K562 (cell line): ENCODE measurements around the gene UBE2M. TPM values are rescaled to one million over a fixed set of nuclear protein-coding genes. Genes with fewer than 3 reads are reported as not detected.

ENCODE experiments used
- ATAC-seq: fragments of 200-7000 bp; cut with Tn5 transposase; 3 replicates; pipeline ENCODE4 v1.9.1; 2020; ENCODE audit warnings: moderate library complexity
- BruUV-seq: library from RNA; stranded (reverse); fragments of 400-500 nt; replicated peaks from 2 replicates; lab custom pipeline; 2021; lab: Mats Ljungman, UMichigan
- CTCF ChIA-PET: fragments of 300-600 bp; formaldehyde crosslinking; extraction: SDS; loops from one replicate; lab custom pipeline; 2021; ENCODE audit warnings: low intra/inter-chr PET ratio; lab: Yijun Ruan, JAX
- POLR2A ChIA-PET: fragments of 300-600, 350-650 bp; sonication (Branson Sonifier 250); formaldehyde crosslinking; extraction: SDS; loops from one replicate; lab custom pipeline; 2021; ENCODE audit warnings: antibody characterized with exemption, inconsistent platforms; lab: Yijun Ruan, JAX
- DNase-seq, 4 experiments: peaks; one replicate each; pipeline versions ENCODE4 v3.0.0 to v3.0.0-alpha.2; 2011 to 2018; ENCODE audit warnings: low spot score in 3 of 4, mixed read lengths in 3 of 4; ENCODE audit errors: extremely low read depth in 1 of 4
- FAIRE-seq: peaks from 2 replicates; lab custom pipeline; 2011; peaks lifted over from hg19 to GRCh38; lab: Jason Lieb, UNC
- H2AFZ ChIP-seq: 2 replicates; pipeline ENCODE4 v1.6.0; 2011; ENCODE audit warnings: low read depth, low read length, control low read depth, inconsistent platforms
- H3K27ac ChIP-seq: fragments of 200-600 bp; 3 replicates; pipeline ENCODE4 v1.8.0; 2011; ENCODE audit warnings: low read depth, mild to moderate bottlenecking, control low read depth, inconsistent platforms, low read length, moderate library complexity, mixed read lengths; ENCODE audit errors: extremely low read depth
- H3K27me3 ChIP-seq, 2 experiments: fragments of 300-600 bp in 1 of 2; 2 replicates in 1 of 2; 3 replicates in 1 of 2; pipeline versions ENCODE4 v1.6.0 to v1.8.0; 2011; ENCODE audit warnings: inconsistent platforms in 2 of 2, low read length in 2 of 2, mild to moderate bottlenecking in 1 of 2, mixed read lengths in 1 of 2, moderate library complexity in 1 of 2; ENCODE audit not compliant: control insufficient read depth in 2 of 2, insufficient read depth in 2 of 2
- H3K36me3 ChIP-seq: fragments of 300-600 bp; 3 replicates; pipeline ENCODE4 v1.8.0; 2011; ENCODE audit warnings: mild to moderate bottlenecking, low read length, inconsistent platforms; ENCODE audit not compliant: control insufficient read depth, insufficient read depth
- H3K4me1 ChIP-seq, 2 experiments: fragments of 200-600 bp in 1 of 2; replicated peaks in 1 of 2; 2 replicates in 1 of 2; 3 replicates in 1 of 2; pipeline versions ENCODE4 v1.5.1 to v1.8.0; 2011; ENCODE audit warnings: inconsistent platforms in 2 of 2, low read length in 2 of 2, mild to moderate bottlenecking in 1 of 2, mixed read lengths in 1 of 2, moderate library complexity in 1 of 2; ENCODE audit not compliant: control insufficient read depth in 2 of 2, insufficient read depth in 2 of 2
- H3K4me2 ChIP-seq: 2 replicates; pipeline ENCODE4 v1.6.1; 2011; ENCODE audit warnings: low read length, control low read depth, inconsistent platforms, mixed read lengths; ENCODE audit not compliant: insufficient read depth
- H3K4me3 ChIP-seq: fragments of 200-600 bp; sonication (generic), shearing (Covaris generic); 2 replicates; pipeline ENCODE4 v1.5.1; 2016; ENCODE audit warnings: control low read depth, inconsistent platforms
- H3K79me2 ChIP-seq: fragments of 200-600 bp; 3 replicates; pipeline ENCODE4 v1.8.0; 2011; ENCODE audit warnings: low read length, inconsistent platforms; ENCODE audit not compliant: control insufficient read depth, insufficient read depth
- H3K9ac ChIP-seq, 2 experiments: 2 replicates each; pipeline versions ENCODE4 v1.6.0 to v1.6.1; 2011; ENCODE audit warnings: low read depth in 2 of 2, low read length in 2 of 2, control low read depth in 1 of 2, inconsistent platforms in 1 of 2, mild to moderate bottlenecking in 1 of 2, mixed read lengths in 1 of 2; ENCODE audit not compliant: insufficient read depth in 1 of 2
- H3K9me1 ChIP-seq: one replicate; pipeline ENCODE4 v1.6.0; 2011; ENCODE audit warnings: inconsistent platforms, mild to moderate bottlenecking, low read length, moderate library complexity; ENCODE audit not compliant: control insufficient read depth, insufficient read depth
- H3K9me3 ChIP-seq: replicated peaks from 2 replicates; pipeline ENCODE4 v1.5.1; 2011; ENCODE audit warnings: low read depth, low read length, inconsistent platforms; ENCODE audit not compliant: control insufficient read depth, insufficient read depth
- H4K20me1 ChIP-seq: replicated peaks from 2 replicates; pipeline ENCODE4 v1.6.1; 2011; ENCODE audit warnings: low read length, inconsistent platforms, mixed read lengths; ENCODE audit not compliant: control insufficient read depth, insufficient read depth
- CBX3 ChIP-seq, 2 experiments: IDR thresholded peaks; 1 replicate in 1 of 2; 2 replicates in 1 of 2; pipeline ENCODE4 v1.6.1; 2012; ENCODE audit warnings: inconsistent platforms in 2 of 2, low read length in 2 of 2, borderline replicate concordance in 1 of 2, control low read depth in 1 of 2
- CXXC5 ChIP-seq: fragments of 250-450 bp; sonication (Bioruptor Pico); IDR thresholded peaks from 2 replicates; pipeline ENCODE4 v1.8.0; 2022; ENCODE audit warnings: inconsistent platforms, mild to moderate bottlenecking, moderate library complexity
- ELK1 ChIP-seq: sonication (generic); formaldehyde crosslinking; IDR thresholded peaks from 2 replicates; pipeline ENCODE4 v1.8.1; 2022; ENCODE audit warnings: missing genetic modification reagents
- EWSR1 ChIP-seq: fragments of 450-650 bp; IDR thresholded peaks from 2 replicates; pipeline ENCODE4 v1.6.1; 2018; ENCODE audit warnings: borderline replicate concordance, mild to moderate bottlenecking, low read depth, moderate library complexity; ENCODE audit not compliant: partially characterized antibody
- L3MBTL2 ChIP-seq: fragments of 450-650 bp; IDR thresholded peaks from 2 replicates; pipeline ENCODE4 v1.6.1; 2016; ENCODE audit warnings: mild to moderate bottlenecking, moderate library complexity
- LCOR ChIP-seq: sonication (generic); formaldehyde crosslinking; IDR thresholded peaks from 2 replicates; pipeline ENCODE4 v1.8.0; 2022; ENCODE audit warnings: mild to moderate bottlenecking, missing genetic modification reagents
- MAFK ChIP-seq: IDR thresholded peaks from 2 replicates; pipeline ENCODE4 v1.6.1; 2011; ENCODE audit warnings: low read length, improper control_type of control experiment
- MED1 ChIP-seq: sonication (generic); formaldehyde crosslinking; IDR thresholded peaks from 2 replicates; pipeline ENCODE4 v1.8.1; 2023; ENCODE audit warnings: missing genetic modification reagents, borderline replicate concordance
- NBN ChIP-seq: fragments of 450-650 bp; IDR thresholded peaks from 2 replicates; pipeline ENCODE4 v1.6.1; 2016; ENCODE audit warnings: low read depth, mild to moderate bottlenecking
- POLR2AphosphoS5 ChIP-seq: IDR thresholded peaks from 2 replicates; pipeline ENCODE4 v1.6.1; 2011; ENCODE audit warnings: mild to moderate bottlenecking, low read depth, low read length, moderate library complexity; ENCODE audit not compliant: control insufficient read depth, insufficient read depth
- POLR2G ChIP-seq: fragments of 200-400 bp; formaldehyde crosslinking; IDR thresholded peaks from 2 replicates; pipeline ENCODE4 v1.6.1; 2017; ENCODE audit warnings: low read depth, mild to moderate bottlenecking, antibody characterized with exemption, low read length, moderate library complexity
- RCOR1 ChIP-seq, 2 experiments: IDR thresholded peaks; 2 replicates each; pipeline ENCODE4 v1.6.1; 2012; ENCODE audit warnings: low read depth in 2 of 2, low read length in 2 of 2, borderline replicate concordance in 1 of 2, improper control_type of control experiment in 1 of 2
- TRIM24 ChIP-seq, 2 experiments: fragments of 450-650 bp; IDR thresholded peaks; 2 replicates each; pipeline ENCODE4 v1.6.1; 2016
- WGBS: fragments of 100-300 bp; shearing (Covaris generic); methylation state at CpG from one replicate; pipeline ENCODE4 v1.1.6; 2016; ENCODE audit warnings: low coverage, mixed read lengths; ENCODE audit not compliant: insufficient coverage; ENCODE audit errors: missing lambda C conversion rate; 5-methylcytosine and 5-hydroxymethylcytosine counted together
- in situ Hi-C: fragments of 300-500 bp; cut with MboI; formaldehyde crosslinking; loops from 4 replicates; pipeline ENCODE4 v1.15.0; 2018; ENCODE audit warnings: inconsistent platforms, mixed read lengths
- intact Hi-C: fragments of 100-400 bp; cut with micrococcal nuclease; formaldehyde crosslinking; loops from 2 replicates; pipeline ENCODE4 v1.14.2; 2022
- polyA plus RNA-seq, 8 experiments: library from polyadenylated mRNA; depleted of rRNA in 4 of 8; stranded (reverse) in 5 of 8; unstranded in 3 of 8; fragments of >200 nt; fragmentation: Nextera tagmentation in 2 of 8; fragmentation: Illumina TruSeq in 1 of 8; extraction: Ambion mirVana in 2 of 8; extraction: Trizol in 1 of 8; gene quantifications; 2 replicates each; pipeline versions ENCODE4 v1.2.1 to v1.2.3, GENCODE V29; 2011 to 2014; ENCODE audit warnings: inconsistent platforms in 1 of 8, missing spikeins in 1 of 8
- total RNA-seq, 7 experiments: library from RNA; depleted of rRNA in 6 of 7; stranded (reverse); fragments of >200 nt in 6 of 7; fragmentation: Illumina TruSeq in 2 of 7; extraction: Trizol in 2 of 7; gene quantifications; 2 replicates each; pipeline versions ENCODE4 v1.2.1 to v1.2.3, GENCODE V29; 2011 to 2021; ENCODE audit warnings: low replicate concordance in 1 of 7
- TF ChIP-seq, protein P1 (sequence below): sonication (generic); formaldehyde crosslinking; IDR thresholded peaks from 2 replicates; pipeline ENCODE4 v1.8.1; 2023; ENCODE audit warnings: mild to moderate bottlenecking, missing genetic modification reagents

Gene UBE2M
- total and polyA plus RNA-seq, 9 of the 15 experiments (the other 6 are each of a cell fraction or from before 2014, with no cell fraction given), result 0.92 to 163 (median 85.7) TPM

- TF ChIP-seq EWSR1, result no peak
These were observed 39.9 kb downstream of the UBE2M start (continued) for GRCh38 chr19:58518256-58519086.

GRCh38 chr19:58516964-58517833, 41.2 kb downstream of the UBE2M start:
- no peak overlapping the region for H3K4me2 ChIP-seq
- no peaks in the 10 kb centered on the region for H3K9me3 ChIP-seq
- POLR2A ChIA-PET, result interaction anchor here (0.5 to 1.0 kb wide), 2 partner anchors 26 to 559 kb away, joined by 3 to 4 read pairs; partner anchors contain the start of gene TRIM28
- H2AFZ ChIP-seq, result no peak overlapping the region
- FAIRE-seq (no peak), DNase-seq (no peak), ATAC-seq (no peak)
- H3K9me1 ChIP-seq, result peaks cover 5% of the 10 kb centered on the region
- 94% methylated on average over 33 of the region's 65 CpGs for WGBS
- intact Hi-C loops (no loop called here), in situ Hi-C loops (no loop called here)
- H3K79me2 ChIP-seq, result peaks cover 55% of the 10 kb centered on the region
- no peaks in the 10 kb centered on the region for H4K20me1 ChIP-seq
- H3K9ac ChIP-seq, result peak overlapping the region in 1 of 2 experiments; percentile 97; a peak in 1 of 4 replicates
- peaks cover 31% of the 10 kb centered on the region; the same call in 2 of the 3 replicates for H3K36me3 ChIP-seq
- BruUV-seq, result no TSS peak
- H3K27ac ChIP-seq, result no peak overlapping the region
- CTCF ChIA-PET, result interaction anchor here (0.6 kb wide), 1 partner anchor 220 kb away, joined by 3 read pairs; no protein-coding TSS in a partner anchor
- no peak overlapping the region for H3K4me3 ChIP-seq
- peaks cover 9 to 66% of the 10 kb centered on the region in 2 experiments for H3K4me1 ChIP-seq
- H3K27me3 ChIP-seq, result no peaks in the 10 kb centered on the region
- no peak for TF ChIP-seq TRIM24 (IDR thresholded peaks at IDR 0.05)
- peak; percentile 59 for TF ChIP-seq POLR2G
- TF ChIP-seq NBN, result no peak
- TF ChIP-seq L3MBTL2, result no peak
- TF ChIP-seq, protein P1, sequence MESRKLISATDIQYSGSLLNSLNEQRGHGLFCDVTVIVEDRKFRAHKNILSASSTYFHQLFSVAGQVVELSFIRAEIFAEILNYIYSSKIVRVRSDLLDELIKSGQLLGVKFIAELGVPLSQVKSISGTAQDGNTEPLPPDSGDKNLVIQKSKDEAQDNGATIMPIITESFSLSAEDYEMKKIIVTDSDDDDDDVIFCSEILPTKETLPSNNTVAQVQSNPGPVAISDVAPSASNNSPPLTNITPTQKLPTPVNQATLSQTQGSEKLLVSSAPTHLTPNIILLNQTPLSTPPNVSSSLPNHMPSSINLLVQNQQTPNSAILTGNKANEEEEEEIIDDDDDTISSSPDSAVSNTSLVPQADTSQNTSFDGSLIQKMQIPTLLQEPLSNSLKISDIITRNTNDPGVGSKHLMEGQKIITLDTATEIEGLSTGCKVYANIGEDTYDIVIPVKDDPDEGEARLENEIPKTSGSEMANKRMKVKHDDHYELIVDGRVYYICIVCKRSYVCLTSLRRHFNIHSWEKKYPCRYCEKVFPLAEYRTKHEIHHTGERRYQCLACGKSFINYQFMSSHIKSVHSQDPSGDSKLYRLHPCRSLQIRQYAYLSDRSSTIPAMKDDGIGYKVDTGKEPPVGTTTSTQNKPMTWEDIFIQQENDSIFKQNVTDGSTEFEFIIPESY (CRISPR knock-in tag), result peak; percentile 94
- TF ChIP-seq RCOR1 (IDR thresholded peaks at IDR 0.05; ENCODE audit: borderline replicate concordance in 1 of 2, low read depth in 2 of 2, low read length in 2 of 2), result no peak
- no peak for TF ChIP-seq POLR2AphosphoS5
- TF ChIP-seq MAFK, result no peak
- no peak for TF ChIP-seq MED1 (CRISPR knock-in tag)
- no peak for TF ChIP-seq LCOR (CRISPR knock-in tag)
- TF ChIP-seq ELK1 (CRISPR knock-in tag), result no peak
- no peak for TF ChIP-seq CXXC5 (CRISPR knock-in tag)
- TF ChIP-seq CBX3 (IDR thresholded peaks at IDR 0.05; ENCODE audit: borderline replicate concordance in 1 of 2, low read length in 2 of 2), result no peak
